Measurements from ENCODE around the gene SRXN1.

SRXN1 gene

GRCh38 chr20:598133-598850 is 54.7 kb downstream of the SRXN1 start:
- TF ChIP-seq REST (IDR thresholded peaks at IDR 0.05; ENCODE audit: insufficient read depth in 1 of 2, low read depth in 2 of 2, low read length in 2 of 2), result no peak
- no peak for TF ChIP-seq SIN3A (IDR thresholded peaks at IDR 0.05; ENCODE audit: borderline replicate concordance, insufficient read depth, low read length)
- no peak for TF ChIP-seq POLR2AphosphoS5 (IDR thresholded peaks at IDR 0.05; ENCODE audit: low read depth, low read length)
- no peak for TF ChIP-seq TAF1 (IDR thresholded peaks at IDR 0.05; ENCODE audit: borderline replicate concordance, insufficient read depth, low read length)
- no peak for TF ChIP-seq FOXP2 (optimal IDR thresholded peaks at IDR 0.05; ENCODE audit: borderline replicate concordance, extremely low read depth, extremely low read length, insufficient read depth)

GRCh38 chr20:597560-597959 is 55.4 kb downstream of the SRXN1 start:
- TF ChIP-seq POLR2AphosphoS5 (IDR thresholded peaks at IDR 0.05; ENCODE audit: low read depth, low read length) (no peak), SIN3A (IDR thresholded peaks at IDR 0.05; ENCODE audit: borderline replicate concordance, insufficient read depth, low read length) (no peak), FOXP2 (optimal IDR thresholded peaks at IDR 0.05; ENCODE audit: borderline replicate concordance, extremely low read depth, extremely low read length, insufficient read depth) (no peak), REST (IDR thresholded peaks at IDR 0.05; ENCODE audit: insufficient read depth in 1 of 2, low read depth in 2 of 2, low read length in 2 of 2) (no peak), TAF1 (IDR thresholded peaks at IDR 0.05; ENCODE audit: borderline replicate concordance, insufficient read depth, low read length) (no peak)
